ENCODE results near the gene TRIM26.

TRIM26 gene

DNA sequence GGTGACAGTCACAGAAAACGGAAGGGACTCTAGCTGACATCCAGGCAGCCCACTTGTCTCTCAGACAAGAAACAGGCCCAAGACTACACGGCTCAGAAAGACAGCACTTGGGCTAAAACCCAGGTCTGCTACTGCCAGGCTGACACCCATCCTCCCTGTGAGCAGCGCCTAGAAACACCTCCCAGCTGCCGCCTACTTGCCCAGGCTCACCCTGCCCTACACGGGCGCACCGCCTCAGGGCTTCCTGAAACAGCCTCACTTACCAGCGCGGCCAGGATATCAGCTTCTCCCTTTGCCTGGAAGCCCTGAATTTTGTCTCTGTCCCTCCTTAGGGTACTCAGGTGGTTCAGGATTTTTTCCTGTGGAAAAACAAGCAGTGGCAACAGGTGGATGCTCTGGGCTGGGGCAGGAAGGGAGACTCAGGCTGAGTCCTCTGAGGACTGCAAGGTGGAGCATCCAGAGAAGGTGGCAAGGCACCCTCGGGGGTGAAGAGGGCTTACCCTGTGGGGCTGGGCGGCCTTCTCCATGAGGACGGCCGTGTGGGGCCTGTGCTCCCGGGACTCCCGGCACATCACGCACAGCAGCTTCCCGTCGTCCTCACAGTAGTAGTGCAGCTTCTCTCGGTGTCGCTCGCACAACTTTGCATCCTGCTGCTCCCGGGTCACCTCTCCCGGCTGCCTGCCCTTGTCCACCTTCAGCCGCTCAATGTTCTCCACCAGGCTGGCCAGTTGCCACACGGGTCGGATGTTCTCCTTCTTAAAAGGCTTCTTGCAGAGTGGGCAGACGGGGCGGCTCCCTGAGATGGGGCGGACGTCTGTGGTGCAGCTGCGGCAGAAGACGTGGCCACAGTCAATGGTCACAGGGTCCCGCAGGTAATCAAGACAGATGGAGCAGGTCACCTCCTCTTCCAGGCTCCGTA lies 14.8 kb downstream of the TRIM26 start:
- TF ChIP-seq EZH2phosphoT487 (conservative IDR thresholded peaks at IDR 0.05; ENCODE audit: low read length) = no peak
- TF ChIP-seq, protein P1, sequence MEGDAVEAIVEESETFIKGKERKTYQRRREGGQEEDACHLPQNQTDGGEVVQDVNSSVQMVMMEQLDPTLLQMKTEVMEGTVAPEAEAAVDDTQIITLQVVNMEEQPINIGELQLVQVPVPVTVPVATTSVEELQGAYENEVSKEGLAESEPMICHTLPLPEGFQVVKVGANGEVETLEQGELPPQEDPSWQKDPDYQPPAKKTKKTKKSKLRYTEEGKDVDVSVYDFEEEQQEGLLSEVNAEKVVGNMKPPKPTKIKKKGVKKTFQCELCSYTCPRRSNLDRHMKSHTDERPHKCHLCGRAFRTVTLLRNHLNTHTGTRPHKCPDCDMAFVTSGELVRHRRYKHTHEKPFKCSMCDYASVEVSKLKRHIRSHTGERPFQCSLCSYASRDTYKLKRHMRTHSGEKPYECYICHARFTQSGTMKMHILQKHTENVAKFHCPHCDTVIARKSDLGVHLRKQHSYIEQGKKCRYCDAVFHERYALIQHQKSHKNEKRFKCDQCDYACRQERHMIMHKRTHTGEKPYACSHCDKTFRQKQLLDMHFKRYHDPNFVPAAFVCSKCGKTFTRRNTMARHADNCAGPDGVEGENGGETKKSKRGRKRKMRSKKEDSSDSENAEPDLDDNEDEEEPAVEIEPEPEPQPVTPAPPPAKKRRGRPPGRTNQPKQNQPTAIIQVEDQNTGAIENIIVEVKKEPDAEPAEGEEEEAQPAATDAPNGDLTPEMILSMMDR (IDR thresholded peaks at IDR 0.05; ENCODE audit: insufficient read depth, low read length, poor library complexity, severe bottlenecking) = no peak
- H3K4me3 ChIP-seq (ENCODE audit: insufficient read depth, low read length, poor library complexity, severe bottlenecking) = no peak overlapping the region
- no peaks in the 10 kb centered on the region for H3K9me3 ChIP-seq (ENCODE audit: insufficient read depth, low read length)
- peaks cover 15% of the 10 kb centered on the region for H4K20me1 ChIP-seq (ENCODE audit: low read depth, low read length)
- H2AFZ ChIP-seq (ENCODE audit: low read depth, low read length, severe bottlenecking) = no peak overlapping the region
- H3F3A ChIP-seq (ENCODE audit: insufficient read depth) = 0 out of 2 replicates have a peak, but pooled peaks cover 11% of the 10 kb centered on the region
- no peak overlapping the region for H3K27ac ChIP-seq (ENCODE audit: low read depth, low read length)
- H3K9me2 ChIP-seq (replicated peaks; ENCODE audit: insufficient read depth, low read length) = no peaks in the 10 kb centered on the region
- H3K9ac ChIP-seq (ENCODE audit: low read length) = no peak overlapping the region
- H3K27me3 ChIP-seq (ENCODE audit: low read length) = no peaks in the 10 kb centered on the region
- peaks cover 38% of the 10 kb centered on the region for H3K79me2 ChIP-seq (ENCODE audit: insufficient read depth, low read length)
- H3K36me3 ChIP-seq (ENCODE audit: low read length) = peaks cover 25% of the 10 kb centered on the region
- no peak overlapping the region for H3K4me2 ChIP-seq (ENCODE audit: low read depth, low read length, poor library complexity, severe bottlenecking)

DNA sequence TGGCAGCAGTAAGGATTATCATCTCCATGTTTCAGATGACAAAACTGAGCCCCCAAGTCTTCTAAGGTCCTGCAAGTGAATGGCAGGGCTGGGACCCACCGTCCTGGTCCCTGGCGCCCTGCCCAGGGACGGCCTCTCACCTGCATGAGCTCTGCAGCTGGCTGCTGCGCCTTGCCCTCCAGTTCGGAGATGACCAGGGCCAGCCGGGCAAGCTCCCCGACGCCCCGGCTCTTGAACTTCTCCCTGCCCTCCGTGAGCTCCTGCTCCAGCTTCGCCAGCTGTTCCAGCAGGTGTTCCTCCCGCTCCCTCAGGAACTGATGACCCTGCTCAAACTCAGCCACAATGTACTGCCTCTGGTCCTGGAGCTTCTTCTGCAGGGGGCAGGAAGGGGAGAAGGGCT lies 16.8 kb downstream of the TRIM26 start:
- Histone ChIP-seq H3K4me2 (ENCODE audit: low read depth, low read length, poor library complexity, severe bottlenecking) (no peak overlapping the region), H2AFZ (ENCODE audit: low read depth, low read length, severe bottlenecking) (no peak overlapping the region), H3K36me3 (ENCODE audit: low read length) (peaks cover 27% of the 10 kb centered on the region), H3K9me3 (ENCODE audit: insufficient read depth, low read length) (no peaks in the 10 kb centered on the region), H3K27ac (ENCODE audit: low read depth, low read length) (no peak overlapping the region), H3K9ac (ENCODE audit: low read length) (no peak overlapping the region), H4K20me1 (ENCODE audit: low read depth, low read length) (peaks cover 10% of the 10 kb centered on the region), H3K9me2 (replicated peaks; ENCODE audit: insufficient read depth, low read length) (no peaks in the 10 kb centered on the region), H3K27me3 (ENCODE audit: low read length) (no peaks in the 10 kb centered on the region), H3F3A (ENCODE audit: insufficient read depth) (no peaks in the 10 kb centered on the region), H3K4me3 (ENCODE audit: insufficient read depth, low read length, poor library complexity, severe bottlenecking) (no peak overlapping the region), H3K79me2 (ENCODE audit: insufficient read depth, low read length) (peaks cover 22% of the 10 kb centered on the region)
- TF ChIP-seq, protein P1 (IDR thresholded peaks at IDR 0.05; ENCODE audit: insufficient read depth, low read length, poor library complexity, severe bottlenecking) = no peak
- TF ChIP-seq EZH2phosphoT487 (conservative IDR thresholded peaks at IDR 0.05; ENCODE audit: low read length) = no peak

DNA sequence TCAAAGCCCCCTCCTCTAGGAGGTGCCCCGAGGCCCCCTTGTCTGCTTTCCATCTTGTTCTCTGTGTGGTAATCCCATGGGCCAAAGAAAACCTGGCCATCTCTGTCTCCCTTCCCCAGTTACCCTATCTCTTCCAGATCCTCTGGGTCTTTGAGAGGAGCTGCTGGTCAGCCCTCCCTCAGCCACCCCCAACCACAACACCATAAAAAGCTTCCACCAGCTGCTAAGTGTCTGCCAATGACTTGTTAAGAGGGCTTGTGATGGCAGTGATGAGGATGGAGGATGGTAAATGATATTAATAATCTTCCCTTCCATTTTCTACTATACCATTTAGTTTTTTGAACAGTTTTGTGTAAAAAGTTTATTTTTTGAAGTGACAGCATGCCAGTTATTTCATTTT lies 17.3 kb downstream of the TRIM26 start:
- H3K4me2 ChIP-seq (ENCODE audit: low read depth, low read length, poor library complexity, severe bottlenecking) = no peak overlapping the region

More for the DNA sequence above, 17.3 kb downstream of the TRIM26 start:
- Histone ChIP-seq H3K79me2 (ENCODE audit: insufficient read depth, low read length) (peaks cover 17% of the 10 kb centered on the region), H3K27me3 (ENCODE audit: low read length) (no peaks in the 10 kb centered on the region), H3K27ac (ENCODE audit: low read depth, low read length) (no peak overlapping the region), H2AFZ (ENCODE audit: low read depth, low read length, severe bottlenecking) (no peak overlapping the region), H3K9ac (ENCODE audit: low read length) (no peak overlapping the region), H3K36me3 (ENCODE audit: low read length) (peaks cover 27% of the 10 kb centered on the region), H3F3A (ENCODE audit: insufficient read depth) (no peaks in the 10 kb centered on the region), H4K20me1 (ENCODE audit: low read depth, low read length) (peaks cover 11% of the 10 kb centered on the region), H3K9me3 (ENCODE audit: insufficient read depth, low read length) (no peaks in the 10 kb centered on the region), H3K4me3 (ENCODE audit: insufficient read depth, low read length, poor library complexity, severe bottlenecking) (no peak overlapping the region), H3K9me2 (replicated peaks; ENCODE audit: insufficient read depth, low read length) (no peaks in the 10 kb centered on the region)
- no peak for TF ChIP-seq EZH2phosphoT487 (conservative IDR thresholded peaks at IDR 0.05; ENCODE audit: low read length)
- TF ChIP-seq, protein P1 (IDR thresholded peaks at IDR 0.05; ENCODE audit: insufficient read depth, low read length, poor library complexity, severe bottlenecking) = no peak

All from SU-DHL-6 (cell line).